HG03342 (cell line): Measurements from ENCODE around the gene SLC22A5.
"Not testable (repeated sequence)": the region's sequence is repeated elsewhere in the genome, so short reads cannot be mapped to it uniquely, and the experiment has no call there.

Experiments
- ATAC-seq: cut with Tn5 transposase; IDR thresholded peaks from one replicate; pipeline ENCODE4 v1.9.1; 2021; ENCODE audit warnings: mild to moderate bottlenecking, moderate library complexity; ENCODE audit not compliant: unreplicated experiment

Gene SLC22A5

DNA sequence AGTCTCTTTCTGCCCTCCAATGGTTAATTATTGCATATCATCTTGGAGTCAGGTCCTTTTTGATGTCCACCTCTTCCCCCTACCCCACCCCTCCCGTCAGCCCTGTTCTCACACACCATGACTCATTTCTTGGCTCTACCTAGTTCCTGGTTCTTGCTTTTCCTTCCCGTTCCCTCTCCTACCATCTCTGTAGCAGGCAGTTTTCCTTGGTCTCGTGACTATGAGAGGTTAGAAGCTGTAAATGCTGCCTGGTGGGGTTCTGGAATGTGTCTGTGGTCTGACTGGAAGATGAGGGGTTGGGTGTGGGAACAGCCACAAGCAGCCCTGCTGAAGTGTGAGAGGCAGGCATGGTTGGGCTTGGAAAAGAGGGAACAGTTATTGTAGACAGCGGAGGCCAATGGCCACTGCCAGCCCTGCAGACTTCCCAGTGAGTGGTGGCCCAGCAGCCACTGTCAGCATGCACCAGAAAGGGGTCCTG is 18.2 kb downstream of the SLC22A5 start:
- no peak for ATAC-seq

GRCh38 chr5:132388244-132389050 is 18.9 kb downstream of the SLC22A5 start:
- ATAC-seq = no peak

DNA sequence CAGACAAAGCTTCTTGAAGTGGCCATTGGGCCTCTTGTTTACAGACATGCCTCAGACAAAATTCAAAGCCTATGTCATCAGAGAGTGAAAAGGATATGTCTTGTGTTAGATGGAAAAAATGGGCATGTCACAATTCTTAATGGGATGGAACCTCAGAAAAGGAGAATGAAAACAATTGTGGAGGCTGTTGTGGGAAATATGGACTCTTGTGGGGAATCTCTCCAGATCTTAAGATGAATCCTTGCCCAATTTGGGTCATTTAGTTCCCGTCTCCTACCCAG is 19.5 kb downstream of the SLC22A5 start:
- no peak for ATAC-seq

GRCh38 chr5:132389585-132390286 is 20.2 kb downstream of the SLC22A5 start:
- no peak for ATAC-seq

- ATAC-seq = no peak
Measured at GRCh38 chr5:132391247-132391646, 21.7 kb downstream of the SLC22A5 start.

DNA sequence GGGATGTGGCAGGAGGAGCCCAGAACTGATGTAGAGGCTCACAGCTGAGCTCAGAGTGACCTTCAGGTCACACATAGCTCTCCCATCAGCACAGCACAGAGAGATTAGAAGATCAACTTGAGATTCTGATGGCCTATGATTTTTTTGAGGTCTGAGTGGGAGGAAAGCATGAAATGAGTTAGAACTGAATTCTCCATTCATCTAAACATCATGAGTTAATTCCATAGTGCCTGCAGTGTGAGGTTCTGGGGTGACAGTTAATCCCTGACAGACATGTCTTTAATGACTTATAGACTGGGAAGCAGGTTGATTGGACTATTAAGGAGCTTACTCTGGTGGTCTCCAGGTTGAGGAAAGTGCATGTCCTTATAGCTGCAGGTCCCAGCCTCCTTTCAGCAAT is 22.4 kb downstream of the SLC22A5 start:
- ATAC-seq = no peak

DNA sequence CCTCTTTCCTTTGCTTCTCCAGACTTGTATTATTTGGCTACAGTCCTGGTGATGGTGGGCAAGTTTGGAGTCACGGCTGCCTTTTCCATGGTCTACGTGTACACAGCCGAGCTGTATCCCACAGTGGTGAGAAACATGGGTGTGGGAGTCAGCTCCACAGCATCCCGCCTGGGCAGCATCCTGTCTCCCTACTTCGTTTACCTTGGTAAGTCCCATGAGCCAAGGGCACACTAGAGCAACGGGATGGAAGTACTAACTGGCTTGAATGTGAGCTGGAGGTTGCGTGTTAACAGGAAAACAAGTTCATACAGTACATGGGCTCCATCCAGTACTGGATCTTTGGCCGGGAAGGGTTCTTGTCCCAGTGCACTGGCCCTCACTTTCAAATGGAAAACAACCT is 22.9 kb downstream of the SLC22A5 start:
- no peak for ATAC-seq

DNA sequence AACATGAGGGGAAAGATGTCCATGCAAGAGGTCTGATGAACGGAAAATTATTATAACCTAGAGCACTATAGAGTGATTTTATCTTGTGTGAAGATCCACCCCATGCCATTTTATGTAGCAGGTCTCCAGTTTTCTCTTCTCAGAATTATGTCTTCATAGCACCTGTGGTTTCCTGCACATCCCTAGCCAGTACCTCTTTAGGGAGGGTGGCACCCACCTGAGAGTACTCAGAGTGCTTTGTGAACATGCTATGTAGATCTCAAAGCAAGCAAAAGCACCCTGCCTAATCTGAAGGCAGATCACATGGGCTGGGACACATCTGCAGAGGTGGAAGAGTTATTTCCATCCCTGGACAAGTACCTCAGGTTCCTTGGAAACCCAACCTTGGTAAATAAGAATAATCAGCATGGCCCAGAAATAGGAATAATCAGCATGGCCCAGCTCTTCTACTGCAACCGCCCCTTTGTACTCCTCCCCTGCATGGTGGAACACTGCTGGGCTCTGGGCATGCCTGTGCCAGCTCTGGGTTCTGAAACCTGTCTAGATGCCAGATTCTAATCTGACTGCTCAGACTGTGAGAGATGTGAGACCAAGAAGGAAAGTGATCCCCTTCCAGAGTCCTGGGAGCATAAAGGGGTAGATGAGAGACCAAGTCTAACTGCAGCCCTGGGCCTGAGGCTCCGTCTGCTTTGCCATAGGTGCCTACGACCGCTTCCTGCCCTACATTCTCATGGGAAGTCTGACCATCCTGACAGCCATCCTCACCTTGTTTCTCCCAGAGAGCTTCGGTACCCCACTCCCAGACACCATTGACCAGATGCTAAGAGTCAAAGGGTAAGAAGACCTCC is 23.7 kb downstream of the SLC22A5 start:
- no peak for ATAC-seq

DNA sequence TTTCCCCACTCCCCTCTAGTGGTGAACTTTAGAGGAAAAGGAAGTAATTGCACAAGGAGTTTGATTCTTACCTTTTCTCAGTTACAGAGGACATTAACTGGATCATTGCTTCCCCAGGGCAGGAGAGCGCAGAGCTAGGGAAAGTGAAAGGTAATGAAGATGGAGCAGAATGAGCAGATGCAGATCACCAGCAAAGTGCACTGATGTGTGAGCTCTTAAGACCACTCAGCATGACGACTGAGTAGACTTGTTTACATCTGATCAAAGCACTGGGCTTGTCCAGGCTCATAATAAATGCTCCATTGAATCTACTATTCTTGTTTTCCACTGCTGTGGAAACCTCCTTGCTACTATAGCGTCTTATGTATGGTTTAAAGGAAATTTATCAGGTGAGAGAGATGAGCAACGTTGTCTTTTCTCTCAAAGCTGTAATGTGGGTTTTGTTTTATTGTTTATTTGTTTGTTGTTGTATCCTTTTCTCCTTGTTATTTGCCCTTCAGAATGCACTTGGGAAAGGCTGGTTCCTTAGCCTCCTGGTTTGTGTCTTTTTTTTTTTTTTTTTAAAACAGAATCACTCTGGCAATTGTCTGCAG is 25.3 kb downstream of the SLC22A5 start:
- peak; percentile 79 for ATAC-seq

- no peak for ATAC-seq
Measured at GRCh38 chr5:132396589-132397031, 27.1 kb downstream of the SLC22A5 start.

DNA sequence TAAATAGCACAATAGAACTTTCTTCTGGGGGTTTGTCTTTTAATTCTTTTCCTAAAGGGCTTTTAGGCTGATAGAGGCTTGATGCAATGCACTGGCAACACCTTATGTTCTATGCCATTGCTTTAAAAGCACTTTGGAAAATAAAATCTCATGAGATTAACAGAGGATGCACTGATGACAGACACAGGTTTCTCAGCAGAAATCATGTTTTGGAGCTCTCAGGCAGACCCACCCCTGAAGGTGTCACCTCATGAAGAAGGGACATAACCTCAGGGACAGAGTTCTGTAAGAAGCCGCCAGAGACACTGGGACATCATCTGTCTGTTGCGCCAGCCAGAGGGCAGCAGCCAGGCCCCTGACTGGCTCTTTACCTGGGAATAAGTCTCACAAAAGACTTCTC is 27.7 kb downstream of the SLC22A5 start:
- ATAC-seq = no peak

- not testable (repeated sequence) for ATAC-seq
Measured at GRCh38 chr5:132397936-132398675, 28.6 kb downstream of the SLC22A5 start.

GRCh38 chr5:132404041-132404440 is 34.5 kb downstream of the SLC22A5 start:
- not testable (repeated sequence) for ATAC-seq

- no peak for ATAC-seq
Measured at GRCh38 chr5:132405646-132406045, 36.1 kb downstream of the SLC22A5 start.

DNA sequence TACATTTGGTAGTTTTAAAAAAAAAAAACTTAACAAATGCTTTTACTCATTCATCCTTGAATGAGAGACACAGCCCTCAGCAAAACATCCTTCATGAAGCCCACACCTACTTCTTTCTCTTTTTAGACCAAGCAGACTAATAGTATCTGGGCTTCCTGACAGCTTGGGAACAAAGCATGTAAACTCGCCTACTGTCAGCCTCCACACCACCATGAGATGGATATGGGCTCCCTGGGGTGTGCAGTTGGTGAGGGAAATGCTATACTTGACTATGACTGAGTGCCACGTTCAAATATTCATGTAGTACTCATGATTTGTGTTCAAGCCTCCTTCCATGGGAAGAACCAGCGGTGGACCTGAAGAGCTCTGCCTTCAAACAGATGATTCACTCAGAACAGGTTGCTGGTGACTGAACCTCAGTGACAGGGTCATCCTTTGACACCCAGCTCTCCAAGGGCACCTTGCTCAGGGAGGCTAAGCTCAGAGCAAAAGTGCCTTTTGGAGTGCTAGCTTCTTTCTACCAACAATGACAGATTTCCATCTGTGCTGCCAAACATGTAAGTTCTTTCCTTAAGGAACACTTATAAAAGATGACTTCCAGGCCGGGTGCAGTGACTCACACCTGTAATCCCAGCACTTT is 36.8 kb downstream of the SLC22A5 start:
- ATAC-seq = no peak

DNA sequence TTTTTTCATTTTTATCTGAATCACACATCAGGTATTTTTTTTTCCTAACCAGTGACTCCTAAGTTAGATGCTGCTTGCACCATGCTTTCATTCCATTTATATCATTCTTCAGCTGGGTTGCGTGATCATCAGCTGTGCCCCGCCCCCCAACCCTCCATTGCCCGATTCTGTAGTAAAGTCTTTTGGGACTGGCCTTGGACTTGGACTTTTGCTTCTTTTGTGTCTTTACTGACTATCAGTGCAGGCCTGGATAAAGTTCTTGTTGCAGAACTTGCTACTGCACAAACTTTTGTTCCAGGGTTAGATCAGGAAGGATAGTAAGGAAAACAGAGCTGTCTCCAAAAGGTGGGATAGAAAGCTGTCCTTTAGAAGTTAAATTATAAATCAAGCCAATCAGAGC is 38.5 kb downstream of the SLC22A5 start:
- no peak for ATAC-seq

DNA sequence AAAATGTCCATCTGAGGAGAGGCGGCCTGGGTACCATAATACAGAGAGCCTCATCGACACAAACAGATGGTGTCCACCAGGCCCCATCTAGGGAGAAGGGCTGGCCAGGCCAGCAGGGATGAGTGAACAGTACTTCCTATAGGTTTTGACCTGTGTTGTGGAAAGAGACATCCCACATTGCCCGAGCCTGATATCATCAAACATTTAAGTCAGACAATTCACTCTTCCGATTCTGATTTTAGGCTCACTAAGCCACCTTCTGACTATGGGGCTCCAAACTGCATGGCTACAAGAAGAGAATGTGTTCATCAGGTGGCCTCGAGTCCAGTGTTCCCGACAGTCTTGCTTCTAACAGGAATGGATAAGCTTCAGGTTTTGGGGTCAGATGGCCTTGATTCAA is 38.9 kb downstream of the SLC22A5 start:
- ATAC-seq = no peak

- no peak for ATAC-seq
Measured at GRCh38 chr5:132408965-132409364, 39.5 kb downstream of the SLC22A5 start.

GRCh38 chr5:132410451-132411303 is 41.2 kb downstream of the SLC22A5 start:
- ATAC-seq = peak; percentile 72
